GM19023 (cell line): Measurements from ENCODE around the gene FMN1.

Experiments
- ATAC-seq: cut with Tn5 transposase; IDR thresholded peaks from one replicate; pipeline ENCODE4 v1.9.1; 2021; ENCODE audit warnings: mild to moderate bottlenecking, moderate library complexity; ENCODE audit not compliant: unreplicated experiment

The FMN1 gene

GRCh38 chr15:32843219-32843815 is 351.2 kb downstream of the FMN1 start:
- no peak for ATAC-seq

- ATAC-seq: no peak
These were observed 352.4 kb downstream of the FMN1 start for GRCh38 chr15:32842081-32842480.

- ATAC-seq: no peak
These were observed 353.8 kb downstream of the FMN1 start for GRCh38 chr15:32840507-32841245.

- no peak for ATAC-seq
These were observed 355.7 kb downstream of the FMN1 start for GRCh38 chr15:32838820-32839219.

GRCh38 chr15:32838338-32838737 is 356.2 kb downstream of the FMN1 start:
- ATAC-seq: no peak

GRCh38 chr15:32837935-32838334 is 356.6 kb downstream of the FMN1 start:
- ATAC-seq: no peak

GRCh38 chr15:32834156-32834555 is 360.4 kb downstream of the FMN1 start:
- ATAC-seq: peak; percentile 72

- no peak for ATAC-seq
These were observed 361.1 kb downstream of the FMN1 start for GRCh38 chr15:32833379-32833821.

GRCh38 chr15:32831485-32831884 is 363.0 kb downstream of the FMN1 start:
- no peak for ATAC-seq

GRCh38 chr15:32830241-32830640 is 364.3 kb downstream of the FMN1 start:
- ATAC-seq: no peak

- no peak for ATAC-seq
These were observed 365.1 kb downstream of the FMN1 start for GRCh38 chr15:32829436-32829835.

GRCh38 chr15:32828507-32829186 is 365.9 kb downstream of the FMN1 start:
- no peak for ATAC-seq

- ATAC-seq: no peak
These were observed 367.8 kb downstream of the FMN1 start for GRCh38 chr15:32826685-32827084.

- no peak for ATAC-seq
These were observed 369.3 kb downstream of the FMN1 start for GRCh38 chr15:32825219-32825618.

- ATAC-seq: no peak
These were observed 369.7 kb downstream of the FMN1 start for GRCh38 chr15:32824777-32825176.

GRCh38 chr15:32823750-32824149 is 370.8 kb downstream of the FMN1 start:
- ATAC-seq: no peak

- no peak for ATAC-seq
These were observed 371.8 kb downstream of the FMN1 start for GRCh38 chr15:32822739-32823138.

- no peak for ATAC-seq
These were observed 375.1 kb downstream of the FMN1 start for GRCh38 chr15:32819448-32819847.

- no peak for ATAC-seq
These were observed 375.6 kb downstream of the FMN1 start for GRCh38 chr15:32818758-32819447.

GRCh38 chr15:32817577-32817976 is 376.9 kb downstream of the FMN1 start:
- ATAC-seq: no peak

- no peak for ATAC-seq
These were observed 387.2 kb downstream of the FMN1 start for GRCh38 chr15:32807331-32807730.
